IPS-18a (cell line): ENCODE data around the gene SDR9C7.
"Not testable (repeated sequence)": the region's sequence is repeated elsewhere in the genome, so short reads cannot be mapped to it uniquely, and the experiment has no call there.

Experiments used
- H3K27ac ChIP-seq: one replicate; pipeline ENCODE4 v1.5.1; 2013; ENCODE audit warnings: low read length
- H3K27me3 ChIP-seq: one replicate; pipeline ENCODE4 v1.6.1; 2013; ENCODE audit warnings: mild to moderate bottlenecking, low read length; ENCODE audit not compliant: control insufficient read depth, insufficient read depth
- H3K36me3 ChIP-seq: one replicate; pipeline ENCODE4 v1.6.1; 2013; ENCODE audit warnings: low read depth, low read length; ENCODE audit not compliant: control insufficient read depth
- H3K4me1 ChIP-seq: one replicate; pipeline ENCODE4 v1.6.1; 2013; ENCODE audit warnings: low read depth, low read length; ENCODE audit not compliant: control insufficient read depth
- H3K4me3 ChIP-seq: one replicate; pipeline ENCODE4 v1.5.1; 2013; ENCODE audit warnings: low read length
- H3K9ac ChIP-seq: one replicate; pipeline ENCODE4 v1.6.1; 2013; ENCODE audit warnings: mild to moderate bottlenecking, low read length, moderate library complexity
- H3K9me3 ChIP-seq: one replicate; pipeline ENCODE4 v1.6.1; 2013; ENCODE audit warnings: low read depth, low read length; ENCODE audit not compliant: control insufficient read depth

Gene SDR9C7

GRCh38 chr12:56933826-56934625 lies at the start of gene SDR9C7:
Gene SDR9C7 (minus strand): TSS chr12:56934408. CDS start chr12:56934261, 147 bp downstream.
- H3K36me3 ChIP-seq: no peaks in the 10 kb centered on the region
- no peak within 1 kb of the TSS for H3K4me3 ChIP-seq
- no peaks in the 10 kb centered on the region for H3K27me3 ChIP-seq
- no peaks in the 10 kb centered on the region for H3K9me3 ChIP-seq
- H3K4me1 ChIP-seq: peaks cover 12% of the 10 kb centered on the region
- H3K9ac ChIP-seq: no peak within 1 kb of the TSS
- H3K27ac ChIP-seq: no peak within 1 kb of the TSS

DNA sequence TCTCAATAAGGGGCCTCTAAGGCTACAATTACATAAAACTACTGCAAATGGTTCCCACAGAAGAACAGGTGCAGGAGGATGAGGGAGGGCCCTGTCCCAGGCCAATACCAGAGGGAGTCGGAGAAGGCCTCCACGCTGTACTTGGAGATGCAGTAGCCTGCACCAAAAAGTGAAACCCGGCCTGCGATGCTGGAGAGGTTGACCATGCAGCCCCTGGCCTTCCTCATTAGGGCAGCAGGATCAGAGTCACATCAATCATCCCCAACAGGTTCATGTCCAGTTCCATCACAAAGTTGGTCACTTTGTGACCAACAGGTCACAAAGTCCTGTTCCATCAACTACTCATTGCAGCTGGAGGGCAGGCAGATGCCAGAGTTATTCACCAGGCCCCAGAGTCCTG lies 49.2 kb upstream of the SDR9C7 start:
- H3K9me3 ChIP-seq: no peaks in the 10 kb centered on the region
- H3K4me3 ChIP-seq: no peak overlapping the region
- peaks cover 8% of the 10 kb centered on the region for H3K4me1 ChIP-seq
- no peak overlapping the region for H3K27ac ChIP-seq
- no peaks in the 10 kb centered on the region for H3K27me3 ChIP-seq
- H3K9ac ChIP-seq: no peak overlapping the region
- no peaks in the 10 kb centered on the region for H3K36me3 ChIP-seq

DNA sequence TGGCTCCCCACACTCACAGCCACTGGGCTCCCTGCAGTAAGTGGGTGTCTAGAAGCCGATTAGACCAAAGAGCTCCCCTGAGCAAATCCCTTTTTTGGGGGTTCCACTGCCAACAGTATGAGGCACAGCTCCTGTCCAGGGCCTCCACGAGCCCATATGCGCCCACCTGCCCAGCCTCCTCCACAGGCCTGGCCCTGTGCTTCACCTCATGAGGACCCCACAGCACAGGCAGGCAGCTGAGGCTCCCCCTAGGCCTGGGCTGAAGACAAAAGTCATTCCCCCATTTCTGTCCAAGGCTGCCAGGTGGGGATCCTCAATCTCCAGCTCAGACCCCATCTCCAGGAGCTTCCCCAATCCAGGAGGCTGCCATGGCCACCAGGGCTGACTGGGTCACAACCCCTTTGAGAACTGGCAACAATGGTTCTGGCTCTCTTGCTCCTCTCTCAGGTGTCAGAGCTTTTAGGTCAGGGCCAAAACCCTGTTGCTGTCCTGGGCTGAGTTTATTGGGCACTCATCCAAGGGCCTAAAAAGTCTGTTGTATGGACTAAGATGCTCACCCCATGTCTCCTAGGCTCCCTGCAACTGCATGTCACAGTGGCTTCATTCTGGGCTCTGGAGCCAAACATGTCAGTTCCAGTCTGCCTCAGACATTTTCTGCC lies 48.5 kb upstream of the SDR9C7 start:
- not testable (repeated sequence) for H3K9me3 ChIP-seq, H3K4me1 ChIP-seq, H3K9ac ChIP-seq, H3K27me3 ChIP-seq, H3K27ac ChIP-seq, H3K36me3 ChIP-seq, H3K4me3 ChIP-seq

GRCh38 chr12:56980941-56981530 lies 46.8 kb upstream of the SDR9C7 start:
- H3K36me3 ChIP-seq: no peaks in the 10 kb centered on the region
- no peaks in the 10 kb centered on the region for H3K27me3 ChIP-seq
- no peaks in the 10 kb centered on the region for H3K4me1 ChIP-seq
- no peaks in the 10 kb centered on the region for H3K9me3 ChIP-seq
- H3K27ac ChIP-seq: no peak overlapping the region
- H3K9ac ChIP-seq: no peak overlapping the region
- no peak overlapping the region for H3K4me3 ChIP-seq

DNA sequence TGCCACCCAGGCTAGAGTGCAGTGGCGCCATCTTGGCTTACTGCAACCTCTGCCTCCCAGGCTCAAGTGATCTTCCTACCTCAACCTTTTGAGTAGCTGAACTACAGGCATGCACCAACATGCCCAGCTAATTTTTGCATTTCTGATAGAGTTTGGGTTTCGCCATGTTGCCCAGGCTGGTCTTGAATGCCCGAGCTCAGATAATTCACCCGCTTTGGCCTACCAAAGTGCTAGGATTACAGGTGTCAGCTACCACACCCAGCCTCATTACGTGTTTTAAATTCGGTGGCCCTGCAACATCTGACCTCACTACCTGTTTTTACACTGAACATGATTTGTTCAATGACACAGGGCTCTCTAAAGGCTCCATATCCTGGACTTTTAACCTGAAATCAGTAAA lies 46.1 kb upstream of the SDR9C7 start:
- Histone ChIP-seq H3K4me1 (no peaks in the 10 kb centered on the region), H3K4me3 (no peak overlapping the region), H3K36me3 (no peaks in the 10 kb centered on the region), H3K9me3 (no peaks in the 10 kb centered on the region), H3K27ac (no peak overlapping the region), H3K27me3 (no peaks in the 10 kb centered on the region), H3K9ac (no peak overlapping the region)

DNA sequence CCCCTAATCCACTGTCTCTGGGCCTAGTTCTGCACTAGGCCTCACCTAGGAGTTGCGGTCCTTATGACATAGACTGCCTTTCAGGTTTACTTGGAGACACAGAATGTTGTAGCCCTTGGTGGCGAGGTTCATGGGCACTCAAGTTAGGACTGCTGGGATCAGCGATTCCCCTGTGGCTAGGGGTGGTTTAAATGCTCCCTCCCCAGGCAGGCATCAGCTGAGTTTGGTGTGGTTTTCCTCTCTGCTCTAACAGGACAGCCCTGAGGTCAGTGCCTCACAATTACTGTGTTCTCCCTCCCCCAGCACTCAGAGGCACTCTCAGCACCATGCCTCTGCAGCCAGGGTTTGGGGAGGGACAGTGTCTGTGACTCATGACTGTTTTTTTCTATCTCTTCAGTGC lies 45.4 kb upstream of the SDR9C7 start:
- no peaks in the 10 kb centered on the region for H3K27me3 ChIP-seq
- no peak overlapping the region for H3K27ac ChIP-seq
- H3K9me3 ChIP-seq: no peaks in the 10 kb centered on the region
- H3K9ac ChIP-seq: no peak overlapping the region
- H3K4me3 ChIP-seq: no peak overlapping the region
- no peaks in the 10 kb centered on the region for H3K4me1 ChIP-seq
- H3K36me3 ChIP-seq: no peaks in the 10 kb centered on the region

DNA sequence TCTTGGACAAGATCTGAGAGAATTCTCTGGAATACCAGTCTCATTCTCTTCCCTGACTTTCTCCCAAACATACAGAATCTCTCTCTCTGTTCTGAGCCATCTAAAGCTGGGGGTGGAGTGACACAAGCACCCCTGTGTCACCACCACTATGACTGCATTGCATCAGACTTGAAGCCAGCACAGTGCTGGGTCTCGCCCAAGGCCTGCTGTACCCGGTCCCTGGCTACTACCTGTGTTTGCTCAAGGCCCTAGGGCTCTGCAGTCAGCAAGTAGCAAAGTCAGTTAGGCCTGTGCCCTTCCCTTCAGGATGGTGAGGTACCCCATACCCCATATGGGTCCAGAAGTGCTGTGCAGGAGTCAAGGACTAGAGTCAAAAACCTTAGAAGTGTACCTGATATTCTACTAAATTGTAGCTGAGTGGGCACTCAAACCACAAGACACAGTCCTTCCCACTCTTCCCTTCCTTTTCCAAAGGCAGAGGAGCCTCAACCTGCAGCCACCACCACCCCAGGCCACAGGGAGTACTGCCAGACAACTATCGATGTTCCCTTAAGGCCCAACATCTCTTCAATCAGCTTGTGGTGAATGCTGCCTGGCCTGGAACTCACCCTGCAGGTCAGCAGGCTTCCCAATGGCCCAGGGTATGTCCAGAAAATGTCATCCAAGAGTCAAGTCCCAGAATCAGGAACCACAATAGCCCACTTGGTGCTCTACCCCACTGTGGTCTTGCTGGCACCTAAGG lies 44.4 kb upstream of the SDR9C7 start:
- no peaks in the 10 kb centered on the region for H3K4me1 ChIP-seq
- no peaks in the 10 kb centered on the region for H3K36me3 ChIP-seq
- H3K4me3 ChIP-seq: no peak overlapping the region
- H3K27ac ChIP-seq: no peak overlapping the region
- no peaks in the 10 kb centered on the region for H3K27me3 ChIP-seq
- H3K9me3 ChIP-seq: no peaks in the 10 kb centered on the region
- no peak overlapping the region for H3K9ac ChIP-seq

GRCh38 chr12:56977361-56977760 lies 43.2 kb upstream of the SDR9C7 start:
- not testable (repeated sequence) for H3K27me3 ChIP-seq, H3K36me3 ChIP-seq, H3K9me3 ChIP-seq, H3K4me1 ChIP-seq, H3K27ac ChIP-seq, H3K9ac ChIP-seq, H3K4me3 ChIP-seq

DNA sequence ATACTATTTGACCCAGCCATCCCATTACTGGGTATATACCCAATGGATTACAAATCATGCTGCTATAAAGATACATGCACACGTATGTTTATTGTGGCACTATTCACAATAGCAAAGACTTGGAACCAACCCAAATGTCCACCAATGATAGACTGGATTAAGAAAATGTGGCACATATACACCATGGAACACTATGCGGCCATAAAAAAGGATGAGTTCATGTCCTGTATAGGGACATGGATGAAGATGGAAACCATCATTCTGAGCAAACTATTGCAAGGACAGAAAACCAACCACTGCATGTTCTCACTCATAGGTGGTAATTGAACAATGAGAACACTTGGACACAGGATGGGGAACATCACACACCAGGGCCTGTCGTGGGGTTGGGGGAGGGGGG lies 40.0 kb upstream of the SDR9C7 start:
- not testable (repeated sequence) for H3K27me3 ChIP-seq, H3K36me3 ChIP-seq, H3K4me1 ChIP-seq, H3K27ac ChIP-seq, H3K9me3 ChIP-seq, H3K4me3 ChIP-seq, H3K9ac ChIP-seq

- H3K9ac ChIP-seq, H3K4me3 ChIP-seq, H3K36me3 ChIP-seq, H3K9me3 ChIP-seq, H3K4me1 ChIP-seq, H3K27me3 ChIP-seq, H3K27ac ChIP-seq: not testable (repeated sequence)
Measured at GRCh38 chr12:56968910-56969309, 34.7 kb upstream of the SDR9C7 start.

GRCh38 chr12:56965997-56966642 lies 31.9 kb upstream of the SDR9C7 start:
- not testable (repeated sequence) for H3K36me3 ChIP-seq, H3K27ac ChIP-seq, H3K4me1 ChIP-seq, H3K4me3 ChIP-seq, H3K9me3 ChIP-seq, H3K9ac ChIP-seq, H3K27me3 ChIP-seq
